Testis (tissue), 2 donors: ENCODE data around the gene CACNB1.

Source experiments
- CTCF ChIP-seq, 3 experiments: fragments of 450-650 bp in 2 of 3; fragments of 200-600 bp in 1 of 3; sonication (generic) in 1 of 3; IDR thresholded peaks; one replicate each; pipeline ENCODE4 v1.5.1; 2016 to 2019; ENCODE audit warnings: antibody characterized with exemption in 3 of 3, mild to moderate bottlenecking in 2 of 3, moderate library complexity in 1 of 3
- POLR2A ChIP-seq: fragments of 450-650 bp; IDR thresholded peaks from one replicate; pipeline ENCODE4 v1.6.1; 2017; ENCODE audit warnings: antibody characterized with exemption, mild to moderate bottlenecking, moderate library complexity

DNA sequence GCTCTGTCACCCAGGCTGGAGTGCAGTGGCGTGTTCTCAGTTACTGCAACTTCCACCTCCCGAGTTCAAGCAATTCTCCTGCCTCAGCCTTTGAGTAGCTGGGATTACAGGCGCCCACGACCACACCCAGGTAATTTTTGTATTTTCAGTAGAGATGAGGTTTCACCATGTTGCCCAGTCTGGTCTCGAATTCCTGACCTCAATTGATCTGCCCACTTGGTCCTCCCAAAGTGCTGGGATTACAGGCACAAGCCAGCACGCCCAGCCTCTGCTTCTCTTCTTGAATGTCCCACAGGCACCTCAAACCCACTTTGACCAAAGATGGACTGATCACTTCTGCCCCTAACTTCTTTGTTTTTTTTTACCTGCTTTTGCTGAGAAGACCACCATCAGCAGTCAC is 26.9 kb downstream of the CACNB1 start:
- TF ChIP-seq CTCF (IDR thresholded peaks at IDR 0.05) (no peak), POLR2A (no peak)
